Cardiac muscle cell (in vitro differentiated cells and primary cell): Measurements from ENCODE around the gene DYNLRB1. TPM values are rescaled to one million over a fixed set of nuclear protein-coding genes. Genes with fewer than 3 reads are reported as not detected.
"Not testable (repeated sequence)": the region's sequence is repeated elsewhere in the genome, so short reads cannot be mapped to it uniquely, and the experiment has no call there.

Experiments used
- DNase-seq, 2 donors: peaks; one replicate each; pipeline versions ENCODE4 v3.0.0 to v3.0.0-alpha.2; 2010 to 2017; ENCODE audit warnings: low read depth in 1 of 2, low spot score in 1 of 2
- H3K27ac ChIP-seq: fragments of 200-600 bp; sonication (generic); 2 replicates; pipeline ENCODE4 v1.5.1; 2016
- H3K27me3 ChIP-seq: fragments of 200-600 bp; sonication (generic); 2 replicates; pipeline ENCODE4 v1.6.0; 2016; ENCODE audit warnings: control low read depth
- H3K36me3 ChIP-seq: fragments of 200-600 bp; sonication (generic); 2 replicates; pipeline ENCODE4 v1.5.1; 2016; ENCODE audit warnings: control low read depth
- H3K4me1 ChIP-seq: fragments of 200-600 bp; sonication (generic); 2 replicates; pipeline ENCODE4 v1.8.1; 2017; ENCODE audit warnings: low read depth, mild to moderate bottlenecking, mixed run types
- H3K4me3 ChIP-seq: fragments of 200-600 bp; sonication (generic); 2 replicates; pipeline ENCODE4 v1.5.1; 2016; ENCODE audit warnings: mild to moderate bottlenecking
- H3K9me3 ChIP-seq: fragments of 200-600 bp; sonication (generic); 2 replicates; pipeline ENCODE4 v1.5.1; 2017; ENCODE audit warnings: low read depth, mild to moderate bottlenecking, control low read depth
- CTCF ChIP-seq: IDR thresholded peaks from 2 replicates; pipeline ENCODE4 v1.5.1; 2012; ENCODE audit warnings: low read depth, mild to moderate bottlenecking, low read length
- polyA plus RNA-seq: library from polyadenylated mRNA; unstranded; fragments of >200 nt; fragmentation: Nextera tagmentation; extraction: Ambion mirVana; gene quantifications from 2 replicates; pipeline ENCODE4 v1.2.1, GENCODE V29; 2016
- total RNA-seq: library from RNA; depleted of rRNA; stranded (reverse); fragments of >200 nt; gene quantifications from 2 replicates; pipeline ENCODE4 v1.2.3, GENCODE V29; 2016

Gene DYNLRB1
- total and polyA plus RNA-seq, 2 experiments from 2014 or later: 155 to 330 TPM

- no peak for TF ChIP-seq CTCF
- peaks cover 51% of the 10 kb centered on the region for H3K36me3 ChIP-seq
- no peaks in the 10 kb centered on the region for H3K9me3 ChIP-seq
- no peaks in the 10 kb centered on the region for H3K27me3 ChIP-seq
- no peak for DNase-seq
- H3K4me1 ChIP-seq: no peaks in the 10 kb centered on the region
- H3K4me3 ChIP-seq: no peak overlapping the region
- no peak overlapping the region for H3K27ac ChIP-seq
Observed at GRCh38 chr20:34507702-34508413, 8.4 kb upstream of the DYNLRB1 start.

GRCh38 chr20:34510575-34510974 lies 5.6 kb upstream of the DYNLRB1 start:
- Histone ChIP-seq H3K9me3 (no peaks in the 10 kb centered on the region), H3K4me3 (no peak overlapping the region), H3K4me1 (no peaks in the 10 kb centered on the region), H3K36me3 (peaks cover 34% of the 10 kb centered on the region), H3K27me3 (no peaks in the 10 kb centered on the region), H3K27ac (no peak overlapping the region)
- TF ChIP-seq CTCF: no peak
- no peak for DNase-seq

GRCh38 chr20:34511891-34512265 lies 4.3 kb upstream of the DYNLRB1 start:
- H3K27me3 ChIP-seq: no peaks in the 10 kb centered on the region
- no peak for TF ChIP-seq CTCF
- no peaks in the 10 kb centered on the region for H3K4me1 ChIP-seq
- no peaks in the 10 kb centered on the region for H3K9me3 ChIP-seq
- no peak overlapping the region for H3K4me3 ChIP-seq
- H3K27ac ChIP-seq: peak overlapping the region; percentile 30
- DNase-seq: no peak
- H3K36me3 ChIP-seq: peaks cover 25% of the 10 kb centered on the region

GRCh38 chr20:34512266-34512954 lies 3.8 kb upstream of the DYNLRB1 start:
- no peaks in the 10 kb centered on the region for H3K27me3 ChIP-seq
- peaks cover 5% of the 10 kb centered on the region for H3K4me1 ChIP-seq
- no peak overlapping the region for H3K4me3 ChIP-seq
- peaks cover 25% of the 10 kb centered on the region for H3K36me3 ChIP-seq
- TF ChIP-seq CTCF: no peak
- H3K9me3 ChIP-seq: no peaks in the 10 kb centered on the region
- H3K27ac ChIP-seq: peak overlapping the region; percentile 30
- DNase-seq: no peak

- H3K4me1 ChIP-seq: peaks cover 5% of the 10 kb centered on the region
- H3K4me3 ChIP-seq: no peak overlapping the region
- H3K27me3 ChIP-seq: no peaks in the 10 kb centered on the region
- DNase-seq: no peak
- H3K36me3 ChIP-seq: peaks cover 21% of the 10 kb centered on the region
- H3K9me3 ChIP-seq: no peaks in the 10 kb centered on the region
- H3K27ac ChIP-seq: peak overlapping the region; percentile 30
- no peak for TF ChIP-seq CTCF
Observed at GRCh38 chr20:34512955-34513419, 3.2 kb upstream of the DYNLRB1 start.

- H3K4me3 ChIP-seq, H3K27ac ChIP-seq, DNase-seq: not testable (repeated sequence)
Observed at GRCh38 chr20:34514034-34514433, 2.2 kb upstream of the DYNLRB1 start.

More at GRCh38 chr20:34514034-34514433, 2.2 kb upstream of the DYNLRB1 start:
- H3K4me1 ChIP-seq, H3K27me3 ChIP-seq, H3K9me3 ChIP-seq: not testable (repeated sequence)
- H3K36me3 ChIP-seq: peaks cover 11% of the 10 kb centered on the region
